ENCODE measurements around the gene RPS21. TPM values are rescaled to one million over a fixed set of nuclear protein-coding genes. Genes with fewer than 3 reads are reported as not detected.

The RPS21 gene
- total RNA-seq, 1 donor from 2014 or later = 1,935 TPM

- TF ChIP-seq CTCF (IDR thresholded peaks at IDR 0.05) (no peak), POLR2A (IDR thresholded peaks at IDR 0.05) (no peak), POLR2AphosphoS5 (IDR thresholded peaks at IDR 0.05; ENCODE audit: insufficient read depth in 1 of 2, low read depth in 1 of 2) (no peak)
- Histone ChIP-seq H3K9me3 (no peaks in the 10 kb centered on the region), H3K27ac (no peak overlapping the region), H3K27me3 (no peaks in the 10 kb centered on the region), H3K36me3 (no peaks in the 10 kb centered on the region), H3K4me3 (no peak overlapping the region), H3K4me1 (peaks cover 12% of the 10 kb centered on the region)
- intact Hi-C loops (cut with DNase I) = no loop called here
- no peak for DNase-seq (ENCODE audit: extremely low spot score in 2 of 2)
Measured at GRCh38 chr20:62347151-62347404, 39.8 kb upstream of the RPS21 start.

GRCh38 chr20:62347445-62347844 lies 39.5 kb upstream of the RPS21 start:
- Histone ChIP-seq H3K27ac (no peak overlapping the region), H3K4me3 (no peak overlapping the region), H3K27me3 (no peaks in the 10 kb centered on the region), H3K4me1 (peaks cover 16% of the 10 kb centered on the region), H3K36me3 (no peaks in the 10 kb centered on the region), H3K9me3 (no peaks in the 10 kb centered on the region)
- DNase-seq (ENCODE audit: extremely low spot score in 2 of 2) = no peak
- intact Hi-C loops (cut with DNase I) = no loop called here
- TF ChIP-seq POLR2AphosphoS5 (IDR thresholded peaks at IDR 0.05; ENCODE audit: insufficient read depth in 1 of 2, low read depth in 1 of 2) (no peak), CTCF (IDR thresholded peaks at IDR 0.05) (no peak), POLR2A (IDR thresholded peaks at IDR 0.05) (no peak)

GRCh38 chr20:62348604-62349003 lies 38.3 kb upstream of the RPS21 start:
- Histone ChIP-seq H3K4me3 (no peak overlapping the region), H3K27ac (no peak overlapping the region), H3K27me3 (no peaks in the 10 kb centered on the region), H3K9me3 (no peaks in the 10 kb centered on the region), H3K4me1 (peaks cover 28% of the 10 kb centered on the region), H3K36me3 (no peaks in the 10 kb centered on the region)
- intact Hi-C loops (cut with DNase I) = no loop called here
- TF ChIP-seq CTCF (IDR thresholded peaks at IDR 0.05) (no peak), POLR2AphosphoS5 (IDR thresholded peaks at IDR 0.05; ENCODE audit: insufficient read depth in 1 of 2, low read depth in 1 of 2) (no peak), POLR2A (IDR thresholded peaks at IDR 0.05) (no peak)
- no peak for DNase-seq (ENCODE audit: extremely low spot score in 2 of 2)

- Histone ChIP-seq H3K4me1 (peaks cover 38% of the 10 kb centered on the region), H3K9me3 (no peaks in the 10 kb centered on the region), H3K27ac (no peak overlapping the region), H3K27me3 (no peaks in the 10 kb centered on the region), H3K4me3 (no peak overlapping the region), H3K36me3 (no peaks in the 10 kb centered on the region)
- no peak for TF ChIP-seq POLR2AphosphoS5 (IDR thresholded peaks at IDR 0.05; ENCODE audit: insufficient read depth in 1 of 2, low read depth in 1 of 2)
- intact Hi-C loops (cut with DNase I) = no loop called here
- no peak for DNase-seq (ENCODE audit: extremely low spot score in 2 of 2)
Measured at GRCh38 chr20:62349556-62350097, 37.3 kb upstream of the RPS21 start.

GRCh38 chr20:62350098-62350628 lies 36.7 kb upstream of the RPS21 start:
- H3K36me3 ChIP-seq = no peaks in the 10 kb centered on the region
- H3K27ac ChIP-seq = peak overlapping the region; percentile 23
- TF ChIP-seq POLR2AphosphoS5 (IDR thresholded peaks at IDR 0.05; ENCODE audit: insufficient read depth in 1 of 2, low read depth in 1 of 2) (peak in 1 of 2 donors; percentile 27), CTCF (IDR thresholded peaks at IDR 0.05) (no peak)
- no peak overlapping the region for H3K4me3 ChIP-seq
- peak in 1 of 2 donors; percentile 93 for DNase-seq (ENCODE audit: extremely low spot score in 2 of 2)
- no peaks in the 10 kb centered on the region for H3K9me3 ChIP-seq
- no peaks in the 10 kb centered on the region for H3K27me3 ChIP-seq
- peaks cover 43% of the 10 kb centered on the region for H3K4me1 ChIP-seq
- intact Hi-C loops (cut with DNase I) = no loop called here

Data from vagina (tissue), 2 donors.